ENCODE measurements around the gene PRPF40B. TPM values are rescaled to one million over a fixed set of nuclear protein-coding genes. Genes with fewer than 3 reads are reported as not detected.

The PRPF40B gene
- total and polyA plus RNA-seq, 11 donors: 12.0 to 25.5 (median 20.9) TPM

GRCh38 chr12:49689785-49690184 is 66.4 kb downstream of the PRPF40B start:
- TF ChIP-seq POLR2A (IDR thresholded peaks at IDR 0.05): no peak
- TF ChIP-seq CTCF (IDR thresholded peaks at IDR 0.05): no peak
- Histone ChIP-seq H3K4me3 (no peak overlapping the region), H3K27me3 (no peaks in the 10 kb centered on the region), H3K9me3 (no peaks in the 10 kb centered on the region), H3K4me1 (peaks cover 0 to 67% (median 20%) of the 10 kb centered on the region in 12 donors), H3K27ac (no peak overlapping the region), H3K36me3 (no peaks in the 10 kb centered on the region)
- ATAC-seq: no peak
- no peak for DNase-seq
- intact Hi-C loops (cut with DNase I): no loop called here

GRCh38 chr12:49692851-49693250 is 69.5 kb downstream of the PRPF40B start:
- no peak for ATAC-seq
- peaks cover 0 to 74% (median 29%) of the 10 kb centered on the region in 12 donors for H3K4me1 ChIP-seq
- WGBS, 4 donors: 53 to 67% (median 57%) methylated on average over 3 of the region's 3 CpGs

GRCh38 chr12:49693931-49694444 is 70.6 kb downstream of the PRPF40B start:
- no peaks in the 10 kb centered on the region for H3K27me3 ChIP-seq
- no peak for ATAC-seq
- H3K36me3 ChIP-seq: no peaks in the 10 kb centered on the region
- whole genome bisulfite sequencing, 4 donors: 91 to 95% (median 93%) methylated on average over 8 of the region's 8 CpGs
- H3K4me1 ChIP-seq: peaks cover 0 to 74% (median 37%) of the 10 kb centered on the region in 12 donors
- intact Hi-C loops (cut with DNase I): loop anchor here in 1 of 10 donors (2.0 kb wide), 1 partner anchor 17 kb away; no protein-coding TSS in a partner anchor
- TF ChIP-seq POLR2A (IDR thresholded peaks at IDR 0.05) (no peak), CTCF (IDR thresholded peaks at IDR 0.05) (no peak)
- H3K9me3 ChIP-seq: no peaks in the 10 kb centered on the region
- no peak overlapping the region for H3K4me3 ChIP-seq
- no peak for DNase-seq
- no peak overlapping the region for H3K27ac ChIP-seq

More at GRCh38 chr12:49692851-49693250, 69.5 kb downstream of the PRPF40B start:
- Histone ChIP-seq H3K4me3 (no peak overlapping the region), H3K9me3 (no peaks in the 10 kb centered on the region), H3K27ac (no peak overlapping the region), H3K36me3 (no peaks in the 10 kb centered on the region), H3K27me3 (no peaks in the 10 kb centered on the region)
- TF ChIP-seq POLR2A (IDR thresholded peaks at IDR 0.05): no peak
- TF ChIP-seq CTCF (IDR thresholded peaks at IDR 0.05): no peak
- no peak for DNase-seq
- intact Hi-C loops (cut with DNase I): loop anchor here in 1 of 10 donors (2.0 kb wide), 1 partner anchor 16 kb away; no protein-coding TSS in a partner anchor

Other genes with a start within 250 kb of the PRPF40B start
- gene KCNH3, start 84.5 kb upstream of the PRPF40B start, total RNA-seq: 1 to 10 TPM in 3 of 9 donors, under 1 TPM in 6; 0.19 to 2.2 (median 0.40) TPM
- under 1 TPM; 0.14 to 0.42 TPM for gene KCNH3, start 84.5 kb upstream of the PRPF40B start, polyA plus RNA-seq
- 100 to 1,000 TPM in 3 of 9 donors, 10 to 100 TPM in 6; 70.0 to 122 (median 88.3) TPM for gene MCRS1, start 55.4 kb upstream of the PRPF40B start, total RNA-seq
- gene MCRS1, start 55.4 kb upstream of the PRPF40B start, polyA plus RNA-seq: 10 to 100 TPM; 64.2 to 80.3 TPM
- gene FAM186B, start 17.9 kb upstream of the PRPF40B start, total RNA-seq: under 1 TPM; 0.23 to 0.78 (median 0.48) TPM
- under 1 TPM; 0.17 to 0.30 TPM for gene FAM186B, start 17.9 kb upstream of the PRPF40B start, polyA plus RNA-seq
- 10 to 100 TPM in 7 of 9 donors, 1 to 10 TPM in 2; 8.7 to 33.9 (median 14.3) TPM for gene FMNL3, start 83.8 kb downstream of the PRPF40B start, total RNA-seq
- 1 to 10 TPM; 5.9 to 7.8 TPM for gene FMNL3, start 83.8 kb downstream of the PRPF40B start, polyA plus RNA-seq
- 100 to 1,000 TPM; 203 to 376 (median 252) TPM for gene TMBIM6, start 118.0 kb downstream of the PRPF40B start, total RNA-seq
- gene TMBIM6, start 118.0 kb downstream of the PRPF40B start, polyA plus RNA-seq: 100 to 1,000 TPM; 105 to 285 TPM
- gene NCKAP5L, start 204.9 kb downstream of the PRPF40B start, total RNA-seq: 10 to 100 TPM; 14.1 to 35.0 (median 25.0) TPM
- 10 to 100 TPM; 19.4 to 27.7 TPM for gene NCKAP5L, start 204.9 kb downstream of the PRPF40B start, polyA plus RNA-seq
- 1 to 10 TPM; 1.7 to 3.9 (median 2.4) TPM for gene BCDIN3D, start 219.5 kb downstream of the PRPF40B start, total RNA-seq
- 1 to 10 TPM; 1.6 to 2.2 TPM for gene BCDIN3D, start 219.5 kb downstream of the PRPF40B start, polyA plus RNA-seq